Measurements from ENCODE around the gene PIN4.
A peak's percentile ranks its signal among the peaks of the same experiment; 100 is the strongest.

Gene PIN4

GRCh38 chrX:72180539-72180938 lies 1.0 kb upstream of the PIN4 start:
- H3K4me3 ChIP-seq (IDR thresholded peaks at IDR 0.05; ENCODE audit: insufficient read depth, low read depth, low read length), result no peak overlapping the region
- TF ChIP-seq CTCF (conservative IDR thresholded peaks at IDR 0.05; ENCODE audit: low read depth, low read length), result no peak
- H3K27me3 ChIP-seq (ENCODE audit: insufficient read depth, low read depth), result no peaks in the 10 kb centered on the region
- peak overlapping the region; percentile 60; the same call in 1 of the 2 replicates for H2AFZ ChIP-seq (ENCODE audit: low read depth)
- peak overlapping the region; percentile 49 for H3K4me2 ChIP-seq
- peaks cover 14% of the 10 kb centered on the region for H3K4me1 ChIP-seq (ENCODE audit: low read depth, poor library complexity, severe bottlenecking)
- H3K9ac ChIP-seq, result peak overlapping the region; percentile 51; the same call in 1 of the 2 replicates
- peak overlapping the region; percentile 75 for H3K27ac ChIP-seq
- no peaks in the 10 kb centered on the region for H4K20me1 ChIP-seq (ENCODE audit: insufficient read depth)
- H3K79me2 ChIP-seq (ENCODE audit: insufficient read depth, low read depth), result peaks cover 7% of the 10 kb centered on the region; the same call in 1 of the 2 replicates
- no peaks in the 10 kb centered on the region for H3K36me3 ChIP-seq (ENCODE audit: insufficient read depth)

- H2AFZ ChIP-seq (ENCODE audit: low read depth), result no peak overlapping the region
- H3K27ac ChIP-seq, result no peak overlapping the region
- H3K4me3 ChIP-seq (IDR thresholded peaks at IDR 0.05; ENCODE audit: insufficient read depth, low read depth, low read length), result no peak overlapping the region
- H3K4me2 ChIP-seq, result peak overlapping the region; percentile 51; the same call in 1 of the 2 replicates
- H3K36me3 ChIP-seq (ENCODE audit: insufficient read depth), result no peaks in the 10 kb centered on the region
- no peak for TF ChIP-seq CTCF (conservative IDR thresholded peaks at IDR 0.05; ENCODE audit: low read depth, low read length)
- no peaks in the 10 kb centered on the region for H4K20me1 ChIP-seq (ENCODE audit: insufficient read depth)
- H3K4me1 ChIP-seq (ENCODE audit: low read depth, poor library complexity, severe bottlenecking), result peaks cover 14% of the 10 kb centered on the region
- no peaks in the 10 kb centered on the region for H3K27me3 ChIP-seq (ENCODE audit: insufficient read depth, low read depth)
- peaks cover 7% of the 10 kb centered on the region; the same call in 1 of the 2 replicates for H3K79me2 ChIP-seq (ENCODE audit: insufficient read depth, low read depth)
- no peak overlapping the region for H3K9ac ChIP-seq
These were observed 1.4 kb downstream of the PIN4 start for GRCh38 chrX:72182924-72183323.

GRCh38 chrX:72201836-72202536 lies 20.4 kb downstream of the PIN4 start:
- Histone ChIP-seq H4K20me1 (ENCODE audit: insufficient read depth) (no peaks in the 10 kb centered on the region), H3K9ac (no peak overlapping the region), H3K4me1 (ENCODE audit: low read depth, poor library complexity, severe bottlenecking) (no peaks in the 10 kb centered on the region), H3K27ac (no peak overlapping the region), H3K27me3 (ENCODE audit: insufficient read depth, low read depth) (no peaks in the 10 kb centered on the region), H3K4me3 (IDR thresholded peaks at IDR 0.05; ENCODE audit: insufficient read depth, low read depth, low read length) (no peak overlapping the region), H3K79me2 (ENCODE audit: insufficient read depth, low read depth) (no peaks in the 10 kb centered on the region), H2AFZ (ENCODE audit: low read depth) (no peak overlapping the region), H3K4me2 (no peak overlapping the region), H3K36me3 (ENCODE audit: insufficient read depth) (no peaks in the 10 kb centered on the region)
- no peak for TF ChIP-seq CTCF (conservative IDR thresholded peaks at IDR 0.05; ENCODE audit: low read depth, low read length)

- no peak overlapping the region for H3K4me3 ChIP-seq (IDR thresholded peaks at IDR 0.05; ENCODE audit: insufficient read depth, low read depth, low read length)
- no peaks in the 10 kb centered on the region for H4K20me1 ChIP-seq (ENCODE audit: insufficient read depth)
- H3K27me3 ChIP-seq (ENCODE audit: insufficient read depth, low read depth), result no peaks in the 10 kb centered on the region
- H3K4me2 ChIP-seq, result no peak overlapping the region
- no peak overlapping the region for H3K27ac ChIP-seq
- no peaks in the 10 kb centered on the region for H3K36me3 ChIP-seq (ENCODE audit: insufficient read depth)
- H2AFZ ChIP-seq (ENCODE audit: low read depth), result no peak overlapping the region
- no peaks in the 10 kb centered on the region for H3K4me1 ChIP-seq (ENCODE audit: low read depth, poor library complexity, severe bottlenecking)
- H3K9ac ChIP-seq, result no peak overlapping the region
- no peak for TF ChIP-seq CTCF (conservative IDR thresholded peaks at IDR 0.05; ENCODE audit: low read depth, low read length)
- H3K79me2 ChIP-seq (ENCODE audit: insufficient read depth, low read depth), result no peaks in the 10 kb centered on the region
These were observed 21.3 kb downstream of the PIN4 start for GRCh38 chrX:72202792-72203401.
